CD4-positive, alpha-beta T cell treated with Interleukin-15 for 4 hours (primary cell): ENCODE results near the gene TSSC4.

Experiments used
- DNase-seq: peaks from one replicate; pipeline ENCODE4 v3.0.0-alpha.2; 2020; ENCODE audit warnings: low spot score

Gene TSSC4

GRCh38 chr11:2449548-2450320 lies 49.2 kb downstream of the TSSC4 start:
- no peak for DNase-seq

GRCh38 chr11:2450321-2451041 lies 49.9 kb downstream of the TSSC4 start:
- DNase-seq, result no peak

GRCh38 chr11:2451336-2451735 lies 50.8 kb downstream of the TSSC4 start:
- DNase-seq, result no peak

- no peak for DNase-seq
Measured at GRCh38 chr11:2451916-2452315, 51.4 kb downstream of the TSSC4 start.

GRCh38 chr11:2452321-2453012 lies 51.9 kb downstream of the TSSC4 start:
- DNase-seq, result no peak

- no peak for DNase-seq
Measured at GRCh38 chr11:2453436-2453835, 52.9 kb downstream of the TSSC4 start.
